Stimulated activated CD4-positive, alpha-beta T cell treated with anti-CD3 and anti-CD28 coated beads, Interleukin-1b, Interleukin-23, amount 100 ng/mL, for 1 hour (primary cell): Measurements from ENCODE around the gene MKNK2.
"Not testable (repeated sequence)": the region's sequence is repeated elsewhere in the genome, so short reads cannot be mapped to it uniquely, and the experiment has no call there.

ENCODE experiments used
- DNase-seq, 2 donors: peaks; one replicate each; pipeline ENCODE4 v3.0.0-alpha.2; 2020; ENCODE audit warnings: low read depth in 2 of 2

Gene MKNK2

GRCh38 chr19:1992759-1993260 is 58.2 kb downstream of the MKNK2 start:
- peak in 1 of 2 donors; percentile 22 for DNase-seq

DNA sequence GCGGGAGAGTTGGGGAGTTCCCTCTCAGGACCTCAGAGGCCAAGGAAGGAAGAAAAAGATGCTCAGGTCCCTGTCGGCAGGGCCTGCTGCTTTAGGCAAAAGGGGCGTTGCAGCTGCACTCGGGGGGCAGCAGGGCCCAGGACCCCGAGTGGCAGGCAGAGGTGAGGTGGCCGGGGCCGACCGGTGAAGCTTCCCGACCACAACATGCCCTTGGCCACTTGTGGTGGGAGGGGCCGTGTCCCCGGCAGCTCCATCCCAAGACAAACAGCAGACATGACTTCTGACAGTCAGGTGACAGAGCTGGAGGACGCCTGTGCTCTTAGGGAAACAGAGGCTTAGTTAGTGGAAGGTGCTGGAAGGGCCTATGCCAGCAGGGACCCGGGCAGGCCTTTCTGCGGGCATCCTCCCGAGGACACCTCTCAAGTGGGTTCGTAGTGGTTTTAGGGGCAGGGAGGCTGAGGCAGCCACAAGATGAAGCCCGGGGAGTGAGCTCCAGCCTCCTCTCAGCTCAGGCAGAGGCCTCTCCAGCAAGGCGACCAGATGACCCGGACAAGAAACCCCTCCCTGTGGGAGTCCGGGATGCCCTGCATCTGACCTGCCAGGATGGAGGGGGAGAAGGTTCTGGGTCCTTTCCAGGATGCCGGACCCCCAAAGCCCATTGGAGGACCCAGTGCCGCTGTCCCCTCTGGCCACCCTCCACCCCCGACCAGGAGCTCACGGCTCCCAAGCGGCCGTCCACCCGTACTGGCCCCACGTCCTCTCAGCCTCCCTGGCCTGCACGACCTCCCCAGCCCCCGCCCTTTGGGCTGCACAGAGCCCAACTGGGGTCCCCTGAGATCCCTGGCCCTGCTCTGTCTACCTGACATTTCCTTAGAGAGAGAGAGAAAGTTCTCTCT is 59.8 kb downstream of the MKNK2 start:
- DNase-seq = no peak

DNA sequence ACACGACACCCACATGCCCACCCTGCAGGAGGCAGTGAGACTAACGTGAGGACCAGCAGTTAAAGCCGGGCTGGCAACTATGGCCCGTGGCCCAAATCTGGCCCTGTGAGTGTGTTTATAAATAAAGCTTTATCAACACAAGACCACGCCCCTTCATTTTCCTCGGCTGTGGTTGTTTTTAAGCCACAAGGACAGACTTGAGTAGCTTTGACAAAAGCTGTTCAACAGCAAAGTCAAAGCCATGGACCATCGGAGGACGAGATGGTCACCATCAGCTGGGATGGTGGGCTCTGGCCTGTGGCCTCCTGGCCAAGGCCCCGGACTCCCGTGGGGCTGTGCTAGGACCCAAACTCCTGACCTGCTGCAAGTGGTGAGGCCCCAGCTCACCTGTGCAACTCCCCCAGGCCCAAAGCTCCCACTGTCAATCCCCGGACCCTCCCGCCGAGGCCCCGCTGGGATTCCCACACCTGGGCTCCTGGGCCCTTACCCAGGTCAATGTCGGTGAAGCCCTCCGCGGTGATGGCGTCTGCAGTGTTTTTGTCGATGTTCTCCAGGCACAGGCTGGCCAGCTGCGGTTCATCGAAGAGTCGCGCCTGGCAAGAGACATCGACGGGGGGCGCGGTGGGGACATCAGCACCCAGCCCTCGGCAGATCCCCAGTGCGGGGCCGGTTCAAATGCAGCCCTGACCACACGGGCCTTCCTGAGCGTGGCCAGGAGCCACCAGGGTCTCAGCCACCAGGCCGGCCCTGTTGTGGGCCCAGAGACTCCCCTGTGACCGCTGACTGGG is 60.6 kb downstream of the MKNK2 start:
- no peak for DNase-seq

DNA sequence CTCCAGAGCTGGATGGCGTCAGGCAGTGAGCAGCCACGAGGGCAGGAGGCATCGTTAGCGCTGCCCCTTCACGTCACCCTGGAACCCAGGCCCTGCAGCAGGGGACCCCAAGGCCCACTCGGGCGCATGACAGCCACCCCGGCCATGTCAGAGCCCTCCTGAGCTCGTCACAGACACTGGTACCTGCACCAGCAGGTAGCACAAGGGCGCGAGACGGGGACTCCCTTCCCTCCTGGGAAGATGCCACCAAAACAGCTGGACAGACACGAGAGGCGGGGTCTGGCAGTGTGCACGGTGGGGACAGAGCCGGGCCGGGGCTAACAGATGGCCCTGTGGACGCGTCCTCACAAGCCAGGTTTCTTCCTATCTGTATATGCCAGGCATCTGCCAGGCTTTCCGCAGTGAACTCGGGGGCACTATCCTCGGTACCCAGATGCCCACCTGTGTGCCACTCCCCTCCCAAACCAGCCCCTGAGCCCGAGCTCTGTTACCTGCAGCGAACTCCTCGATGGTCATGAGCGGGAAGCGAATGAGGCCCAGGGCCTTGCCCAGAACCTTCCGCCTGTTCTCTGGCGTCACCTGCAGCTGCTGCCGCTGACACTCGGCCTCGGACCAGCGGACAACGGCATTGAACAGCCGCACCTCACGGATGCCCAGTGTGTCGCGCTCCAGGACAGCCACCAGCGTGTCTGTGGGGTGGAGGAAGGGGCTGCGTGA is 61.4 kb downstream of the MKNK2 start:
- DNase-seq = no peak

GRCh38 chr19:1988464-1988863 is 62.6 kb downstream of the MKNK2 start:
- DNase-seq = not testable (repeated sequence)
